C4-2B (cell line): ENCODE results near the gene AOC1.

Experiments
- ZFX ChIP-seq: fragments of 450-650 bp; IDR thresholded peaks from 2 replicates; pipeline ENCODE4 v1.6.1; 2017
- TF ChIP-seq, protein P1 (sequence below): fragments of 450-650 bp; conservative IDR thresholded peaks from 2 replicates; pipeline ENCODE4 v1.5.1; 2017; ENCODE audit warnings: mild to moderate bottlenecking

- TF ChIP-seq, protein P1, sequence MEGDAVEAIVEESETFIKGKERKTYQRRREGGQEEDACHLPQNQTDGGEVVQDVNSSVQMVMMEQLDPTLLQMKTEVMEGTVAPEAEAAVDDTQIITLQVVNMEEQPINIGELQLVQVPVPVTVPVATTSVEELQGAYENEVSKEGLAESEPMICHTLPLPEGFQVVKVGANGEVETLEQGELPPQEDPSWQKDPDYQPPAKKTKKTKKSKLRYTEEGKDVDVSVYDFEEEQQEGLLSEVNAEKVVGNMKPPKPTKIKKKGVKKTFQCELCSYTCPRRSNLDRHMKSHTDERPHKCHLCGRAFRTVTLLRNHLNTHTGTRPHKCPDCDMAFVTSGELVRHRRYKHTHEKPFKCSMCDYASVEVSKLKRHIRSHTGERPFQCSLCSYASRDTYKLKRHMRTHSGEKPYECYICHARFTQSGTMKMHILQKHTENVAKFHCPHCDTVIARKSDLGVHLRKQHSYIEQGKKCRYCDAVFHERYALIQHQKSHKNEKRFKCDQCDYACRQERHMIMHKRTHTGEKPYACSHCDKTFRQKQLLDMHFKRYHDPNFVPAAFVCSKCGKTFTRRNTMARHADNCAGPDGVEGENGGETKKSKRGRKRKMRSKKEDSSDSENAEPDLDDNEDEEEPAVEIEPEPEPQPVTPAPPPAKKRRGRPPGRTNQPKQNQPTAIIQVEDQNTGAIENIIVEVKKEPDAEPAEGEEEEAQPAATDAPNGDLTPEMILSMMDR, result no peak
- TF ChIP-seq ZFX, result no peak
These were observed 45.5 kb downstream of the AOC1 start for GRCh38 chr7:150897502-150898474.
